HepG2 (cell line): Measurements from ENCODE around the gene TRIO. TPM values are rescaled to one million over a fixed set of nuclear protein-coding genes. Genes with fewer than 3 reads are reported as not detected.
A peak's percentile ranks its signal among the peaks of the same experiment; 100 is the strongest.

Source experiments
- ARID2 ChIP-seq: sonication (generic); formaldehyde crosslinking; IDR thresholded peaks from 2 replicates; pipeline ENCODE4 v1.8.1; 2022; ENCODE audit warnings: mild to moderate bottlenecking, missing genetic modification reagents, borderline replicate concordance
- ATAD3A ChIP-seq: sonication (generic); formaldehyde crosslinking; IDR thresholded peaks from 2 replicates; pipeline ENCODE4 v1.4.0; 2020; ENCODE audit warnings: missing genetic modification reagents
- HNF4G ChIP-seq, 2 experiments: sonication (generic) in 1 of 2; formaldehyde crosslinking in 1 of 2; IDR thresholded peaks; 2 replicates each; pipeline versions ENCODE4 v1.4.0 to v1.6.1; 2011 to 2020; ENCODE audit warnings: borderline replicate concordance in 2 of 2, low read depth in 2 of 2, mild to moderate bottlenecking in 2 of 2, low read length in 1 of 2, missing genetic modification reagents in 1 of 2, moderate library complexity in 1 of 2
- KLF9 ChIP-seq: IDR thresholded peaks from 2 replicates; pipeline ENCODE4 v1.6.1; 2016; ENCODE audit warnings: low read depth
- MIER2 ChIP-seq: IDR thresholded peaks from 2 replicates; pipeline ENCODE4 v1.6.1; 2016; ENCODE audit warnings: missing biosample characterization, missing genetic modification reagents
- MTA1 ChIP-seq: sonication (generic); formaldehyde crosslinking; IDR thresholded peaks from 2 replicates; pipeline ENCODE4 v1.4.0; 2020; ENCODE audit warnings: missing genetic modification reagents, mild to moderate bottlenecking, borderline replicate concordance
- NFKB2 ChIP-seq: sonication (generic); formaldehyde crosslinking; IDR thresholded peaks from 2 replicates; pipeline ENCODE4 v1.4.0; 2020; ENCODE audit warnings: missing genetic modification reagents, borderline replicate concordance
- NONO ChIP-seq, 2 experiments: fragments of 450-650 bp in 1 of 2; sonication (generic) in 1 of 2; formaldehyde crosslinking in 1 of 2; IDR thresholded peaks in 1 of 2; conservative IDR thresholded peaks in 1 of 2; 2 replicates each; pipeline versions ENCODE4 v1.6.1 to v1.8.0; 2017 to 2022; ENCODE audit warnings: mild to moderate bottlenecking in 1 of 2, missing genetic modification reagents in 1 of 2, moderate library complexity in 1 of 2
- PCBP2 ChIP-seq: fragments of 200-400 bp; formaldehyde crosslinking; optimal IDR thresholded peaks from 2 replicates; pipeline ENCODE3; 2018; ENCODE audit warnings: low read length, low read depth; ENCODE audit not compliant: poor library complexity, severe bottlenecking
- RELA ChIP-seq: sonication (generic); formaldehyde crosslinking; IDR thresholded peaks from 2 replicates; pipeline ENCODE4 v1.4.0; 2020; ENCODE audit warnings: missing genetic modification reagents
- RFXANK ChIP-seq: IDR thresholded peaks from 2 replicates; pipeline ENCODE4 v1.6.1; 2016
- SP1 ChIP-seq, 2 experiments: fragments of 450-650 bp in 1 of 2; sonication (generic) in 1 of 2; formaldehyde crosslinking in 1 of 2; IDR thresholded peaks; 2 replicates each; pipeline versions ENCODE4 v1.4.0 to v1.6.1; 2016 to 2020; ENCODE audit warnings: missing genetic modification reagents in 1 of 2
- TARDBP ChIP-seq: sonication (generic); formaldehyde crosslinking; IDR thresholded peaks from 2 replicates; pipeline ENCODE4 v1.8.0; 2022; ENCODE audit warnings: mild to moderate bottlenecking, missing genetic modification reagents
- TSC22D2 ChIP-seq: sonication (generic); formaldehyde crosslinking; IDR thresholded peaks from 2 replicates; pipeline ENCODE4 v1.5.1; 2020; ENCODE audit warnings: missing genetic modification reagents, mild to moderate bottlenecking, borderline replicate concordance
- ZNF350 ChIP-seq: sonication (generic); formaldehyde crosslinking; IDR thresholded peaks from 2 replicates; pipeline ENCODE4 v1.4.0; 2020; ENCODE audit warnings: mild to moderate bottlenecking, low read depth, missing genetic modification reagents, borderline replicate concordance
- ZNF773 ChIP-seq: sonication (generic); formaldehyde crosslinking; IDR thresholded peaks from 2 replicates; pipeline ENCODE4 v1.4.0; 2020; ENCODE audit warnings: missing genetic modification reagents, borderline replicate concordance
- ZSCAN25 ChIP-seq: sonication (generic); formaldehyde crosslinking; IDR thresholded peaks from 2 replicates; pipeline ENCODE4 v1.8.0; 2022; ENCODE audit warnings: mild to moderate bottlenecking, missing genetic modification reagents
- polyA plus RNA-seq, 8 experiments: library from polyadenylated mRNA; depleted of rRNA in 3 of 8; stranded (reverse) in 7 of 8; unstranded in 1 of 8; fragments of >200 nt; fragmentation: Illumina TruSeq in 4 of 8; extraction: Trizol in 4 of 8; gene quantifications; 2 replicates each; pipeline versions ENCODE4 v1.2.1 to v1.2.3, GENCODE V29; 2011 to 2016; ENCODE audit warnings: low read depth in 4 of 8, missing spikeins in 1 of 8, mixed read lengths in 1 of 8; ENCODE audit not compliant: insufficient read depth in 1 of 8
- total RNA-seq, 5 experiments: library from RNA; depleted of rRNA; stranded (reverse); fragments of >200 nt; fragmentation: Illumina TruSeq; extraction: Trizol; gene quantifications; 2 replicates each; pipeline ENCODE4 v1.2.3, GENCODE V29; 2016; ENCODE audit warnings: low read depth in 1 of 5
- TF ChIP-seq, protein P1 (sequence below): sonication (generic); formaldehyde crosslinking; conservative IDR thresholded peaks from 2 replicates; pipeline ENCODE4 v1.4.0; 2020; ENCODE audit warnings: missing genetic modification reagents
- TF ChIP-seq, protein P2 (sequence below): fragments of 450-650 bp; IDR thresholded peaks from 2 replicates; pipeline ENCODE4 v1.6.1; 2017
- TF ChIP-seq, protein P3 (sequence below): sonication (generic); formaldehyde crosslinking; IDR thresholded peaks from 2 replicates; pipeline ENCODE4 v1.4.0; 2020; ENCODE audit warnings: missing genetic modification reagents
- TF ChIP-seq, protein P4 (sequence below): sonication (generic); formaldehyde crosslinking; IDR thresholded peaks from 2 replicates; pipeline ENCODE4 v1.4.0; 2020; ENCODE audit warnings: mild to moderate bottlenecking, low read depth, missing genetic modification reagents

The TRIO gene
- total and polyA plus RNA-seq, 2 of the 13 experiments (the other 11 are each of a cell fraction or from before 2014, with no cell fraction given): 45.2 to 45.9 TPM

DNA sequence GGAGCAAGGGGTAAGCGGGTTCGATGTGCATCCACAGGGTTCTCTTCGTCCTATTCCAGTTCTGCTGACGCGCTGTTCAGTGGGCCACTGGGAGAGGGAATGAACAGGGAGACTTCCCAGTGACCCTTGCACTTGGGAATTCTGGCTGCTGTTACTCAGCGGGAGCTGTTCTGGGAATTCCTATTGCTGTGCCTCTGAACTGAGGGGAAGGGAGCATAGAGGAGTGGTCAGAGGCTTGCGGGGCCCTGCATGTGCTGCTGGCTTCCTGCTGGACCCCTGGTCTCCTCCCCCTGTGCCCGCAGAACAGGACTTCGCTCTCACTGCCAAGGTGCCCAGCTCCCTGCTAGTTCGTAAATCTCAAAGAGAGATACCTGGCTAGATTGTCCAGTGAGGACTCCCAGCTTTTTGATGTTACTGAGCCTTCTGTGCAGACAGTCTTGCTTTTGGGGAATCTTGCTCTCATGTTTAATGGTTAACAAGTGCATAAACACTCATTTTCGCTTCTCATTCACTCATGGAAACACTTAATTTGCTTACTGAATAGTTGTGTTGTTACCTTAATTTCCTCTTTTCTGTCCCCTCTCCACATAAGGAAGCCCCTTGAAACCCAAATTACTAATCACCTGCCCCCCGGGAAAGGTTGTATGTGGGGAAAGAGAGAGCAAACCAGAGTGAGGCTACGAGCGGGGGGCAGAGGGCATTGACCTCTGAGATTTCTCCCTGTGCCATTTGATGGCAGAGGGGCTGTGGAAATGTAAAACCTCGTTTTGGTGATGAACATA, 5.9 kb downstream of the TRIO start (continued):
- TF ChIP-seq, protein P1, sequence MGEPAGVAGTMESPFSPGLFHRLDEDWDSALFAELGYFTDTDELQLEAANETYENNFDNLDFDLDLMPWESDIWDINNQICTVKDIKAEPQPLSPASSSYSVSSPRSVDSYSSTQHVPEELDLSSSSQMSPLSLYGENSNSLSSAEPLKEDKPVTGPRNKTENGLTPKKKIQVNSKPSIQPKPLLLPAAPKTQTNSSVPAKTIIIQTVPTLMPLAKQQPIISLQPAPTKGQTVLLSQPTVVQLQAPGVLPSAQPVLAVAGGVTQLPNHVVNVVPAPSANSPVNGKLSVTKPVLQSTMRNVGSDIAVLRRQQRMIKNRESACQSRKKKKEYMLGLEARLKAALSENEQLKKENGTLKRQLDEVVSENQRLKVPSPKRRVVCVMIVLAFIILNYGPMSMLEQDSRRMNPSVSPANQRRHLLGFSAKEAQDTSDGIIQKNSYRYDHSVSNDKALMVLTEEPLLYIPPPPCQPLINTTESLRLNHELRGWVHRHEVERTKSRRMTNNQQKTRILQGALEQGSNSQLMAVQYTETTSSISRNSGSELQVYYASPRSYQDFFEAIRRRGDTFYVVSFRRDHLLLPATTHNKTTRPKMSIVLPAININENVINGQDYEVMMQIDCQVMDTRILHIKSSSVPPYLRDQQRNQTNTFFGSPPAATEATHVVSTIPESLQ (CRISPR knock-in tag): no peak
- TF ChIP-seq ZSCAN25 (CRISPR knock-in tag) (no peak), PCBP2 (no peak), TARDBP (CRISPR knock-in tag) (peak; percentile 38; the same call in 1 of the 2 replicates), ZNF773 (CRISPR knock-in tag) (no peak), ZNF350 (no peak), MIER2 (CRISPR knock-in tag) (no peak), TSC22D2 (CRISPR knock-in tag) (no peak), ARID2 (CRISPR knock-in tag) (0 out of 2 replicates have a peak, but pooled peaks have one; percentile 73), RFXANK (no peak), ATAD3A (CRISPR knock-in tag) (no peak), NONO (IDR thresholded peaks at IDR 0.05) (no peak), NONO (CRISPR knock-in tag; conservative IDR thresholded peaks at IDR 0.05) (0 out of 2 replicates have a peak, but pooled peaks have one; percentile 42), HNF4G (IDR thresholded peaks at IDR 0.05; ENCODE audit: borderline replicate concordance, low read depth, low read length) (peak; percentile 67), HNF4G (CRISPR knock-in tag; IDR thresholded peaks at IDR 0.05; ENCODE audit: borderline replicate concordance, low read depth) (peak; percentile 88), NFKB2 (CRISPR knock-in tag) (no peak), SP1 (IDR thresholded peaks at IDR 0.05) (no peak), SP1 (CRISPR knock-in tag; IDR thresholded peaks at IDR 0.05) (no peak), MTA1 (CRISPR knock-in tag) (0 out of 2 replicates have a peak, but pooled peaks have one; percentile 29), RELA (no peak), KLF9 (CRISPR knock-in tag) (no peak)
- TF ChIP-seq, protein P2, sequence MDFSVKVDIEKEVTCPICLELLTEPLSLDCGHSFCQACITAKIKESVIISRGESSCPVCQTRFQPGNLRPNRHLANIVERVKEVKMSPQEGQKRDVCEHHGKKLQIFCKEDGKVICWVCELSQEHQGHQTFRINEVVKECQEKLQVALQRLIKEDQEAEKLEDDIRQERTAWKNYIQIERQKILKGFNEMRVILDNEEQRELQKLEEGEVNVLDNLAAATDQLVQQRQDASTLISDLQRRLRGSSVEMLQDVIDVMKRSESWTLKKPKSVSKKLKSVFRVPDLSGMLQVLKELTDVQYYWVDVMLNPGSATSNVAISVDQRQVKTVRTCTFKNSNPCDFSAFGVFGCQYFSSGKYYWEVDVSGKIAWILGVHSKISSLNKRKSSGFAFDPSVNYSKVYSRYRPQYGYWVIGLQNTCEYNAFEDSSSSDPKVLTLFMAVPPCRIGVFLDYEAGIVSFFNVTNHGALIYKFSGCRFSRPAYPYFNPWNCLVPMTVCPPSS: no peak
- TF ChIP-seq, protein P3, sequence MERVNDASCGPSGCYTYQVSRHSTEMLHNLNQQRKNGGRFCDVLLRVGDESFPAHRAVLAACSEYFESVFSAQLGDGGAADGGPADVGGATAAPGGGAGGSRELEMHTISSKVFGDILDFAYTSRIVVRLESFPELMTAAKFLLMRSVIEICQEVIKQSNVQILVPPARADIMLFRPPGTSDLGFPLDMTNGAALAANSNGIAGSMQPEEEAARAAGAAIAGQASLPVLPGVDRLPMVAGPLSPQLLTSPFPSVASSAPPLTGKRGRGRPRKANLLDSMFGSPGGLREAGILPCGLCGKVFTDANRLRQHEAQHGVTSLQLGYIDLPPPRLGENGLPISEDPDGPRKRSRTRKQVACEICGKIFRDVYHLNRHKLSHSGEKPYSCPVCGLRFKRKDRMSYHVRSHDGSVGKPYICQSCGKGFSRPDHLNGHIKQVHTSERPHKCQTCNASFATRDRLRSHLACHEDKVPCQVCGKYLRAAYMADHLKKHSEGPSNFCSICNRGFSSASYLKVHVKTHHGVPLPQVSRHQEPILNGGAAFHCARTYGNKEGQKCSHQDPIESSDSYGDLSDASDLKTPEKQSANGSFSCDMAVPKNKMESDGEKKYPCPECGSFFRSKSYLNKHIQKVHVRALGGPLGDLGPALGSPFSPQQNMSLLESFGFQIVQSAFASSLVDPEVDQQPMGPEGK (CRISPR knock-in tag): no peak
- TF ChIP-seq, protein P4, sequence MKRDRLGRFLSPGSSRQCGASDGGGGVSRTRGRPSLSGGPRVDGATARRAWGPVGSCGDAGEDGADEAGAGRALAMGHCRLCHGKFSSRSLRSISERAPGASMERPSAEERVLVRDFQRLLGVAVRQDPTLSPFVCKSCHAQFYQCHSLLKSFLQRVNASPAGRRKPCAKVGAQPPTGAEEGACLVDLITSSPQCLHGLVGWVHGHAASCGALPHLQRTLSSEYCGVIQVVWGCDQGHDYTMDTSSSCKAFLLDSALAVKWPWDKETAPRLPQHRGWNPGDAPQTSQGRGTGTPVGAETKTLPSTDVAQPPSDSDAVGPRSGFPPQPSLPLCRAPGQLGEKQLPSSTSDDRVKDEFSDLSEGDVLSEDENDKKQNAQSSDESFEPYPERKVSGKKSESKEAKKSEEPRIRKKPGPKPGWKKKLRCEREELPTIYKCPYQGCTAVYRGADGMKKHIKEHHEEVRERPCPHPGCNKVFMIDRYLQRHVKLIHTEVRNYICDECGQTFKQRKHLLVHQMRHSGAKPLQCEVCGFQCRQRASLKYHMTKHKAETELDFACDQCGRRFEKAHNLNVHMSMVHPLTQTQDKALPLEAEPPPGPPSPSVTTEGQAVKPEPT (CRISPR knock-in tag): peak; percentile 69; the same call in 1 of the 2 replicates
